RPMI7951 (cell line): Measurements from ENCODE around the gene PRKG1. TPM values are rescaled to one million over a fixed set of nuclear protein-coding genes. Genes with fewer than 3 reads are reported as not detected.

Experiments
- DNase-seq: peaks from one replicate; pipeline ENCODE4 v3.0.0-alpha.2; 2012; ENCODE audit warnings: low read depth
- total RNA-seq: library from RNA; depleted of rRNA; stranded (reverse); fragments of >200 nt; shearing (Covaris generic); gene quantifications from 2 replicates; pipeline ENCODE4 v1.2.3, GENCODE V29; 2014

PRKG1 gene
- total RNA-seq, 1 experiment from 2014 or later, result 0.12 TPM

DNA sequence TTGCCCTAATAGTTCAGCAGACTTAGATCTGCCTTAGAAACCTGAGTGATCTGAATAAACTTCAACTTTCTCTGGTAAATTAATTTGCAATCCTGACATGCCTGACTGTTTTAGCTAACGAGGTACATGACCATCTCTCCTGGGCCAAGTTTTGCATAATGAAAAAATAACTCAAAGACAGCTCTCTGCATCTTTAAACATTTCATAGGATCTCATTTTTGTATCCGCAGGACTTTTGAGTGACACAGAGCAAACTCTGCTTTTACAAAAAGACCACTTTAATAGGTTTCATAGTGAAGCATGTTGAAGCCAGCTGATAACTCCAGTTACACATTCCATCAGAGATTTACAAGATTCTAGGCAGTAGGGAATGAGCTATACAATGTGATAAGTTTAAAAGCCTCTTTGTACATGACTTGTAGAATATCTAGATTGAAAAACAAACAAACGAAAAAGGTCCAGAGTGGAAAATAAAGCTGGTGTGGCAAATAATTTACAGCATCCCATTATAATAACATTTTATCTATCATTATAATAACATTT is 2.1 kb downstream of the PRKG1 start:
- no peak for DNase-seq

DNA sequence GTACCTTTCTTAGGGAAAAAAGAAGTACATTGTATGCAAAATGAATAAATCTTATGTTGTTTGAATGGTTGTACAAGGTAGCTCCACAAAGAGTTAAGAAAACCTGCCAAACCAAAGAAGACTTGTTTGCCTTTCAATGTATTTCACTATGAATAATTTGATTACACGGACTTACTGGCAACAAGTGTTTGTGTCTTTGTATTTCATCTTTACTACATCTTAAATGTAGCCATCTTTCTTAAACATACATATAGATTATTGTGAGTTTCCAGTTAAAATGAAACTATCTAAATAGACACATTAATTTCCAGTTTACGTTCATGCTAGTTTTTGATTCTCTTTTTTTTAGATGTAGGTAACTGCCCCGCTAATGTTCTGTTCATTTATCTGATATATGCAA is 2.8 kb downstream of the PRKG1 start:
- no peak for DNase-seq

GRCh38 chr10:51077507-51077906 is 3.2 kb downstream of the PRKG1 start:
- no peak for DNase-seq

- no peak for DNase-seq
Measured at GRCh38 chr10:51079331-51079730, 5.0 kb downstream of the PRKG1 start.

GRCh38 chr10:51079766-51080165 is 5.5 kb downstream of the PRKG1 start:
- DNase-seq, result no peak

- DNase-seq, result no peak
Measured at GRCh38 chr10:51080311-51081006, 6.2 kb downstream of the PRKG1 start.

GRCh38 chr10:51082857-51083256 is 8.6 kb downstream of the PRKG1 start:
- DNase-seq, result no peak

- DNase-seq, result no peak
Measured at GRCh38 chr10:51083356-51083853, 9.1 kb downstream of the PRKG1 start.

GRCh38 chr10:51085204-51085603 is 10.9 kb downstream of the PRKG1 start:
- DNase-seq, result no peak

DNA sequence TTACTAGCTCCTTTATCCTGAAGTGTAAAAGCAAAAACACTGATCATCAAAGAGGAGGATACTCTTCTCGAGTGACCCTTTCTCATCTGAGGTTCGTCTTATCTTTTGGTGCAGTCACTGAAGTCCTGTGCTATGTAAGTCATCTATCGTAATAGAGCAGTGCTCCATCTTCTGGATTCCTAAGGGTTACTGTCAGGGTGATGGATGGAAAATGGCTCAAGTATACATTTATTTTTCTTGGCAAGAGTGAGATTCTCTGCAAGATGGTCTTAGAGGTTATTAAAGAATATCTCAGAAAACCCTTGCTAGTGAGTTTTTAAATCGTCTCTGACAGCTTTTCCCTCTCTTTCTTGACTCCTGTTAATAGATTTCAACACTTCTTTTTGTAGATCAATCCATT is 12.4 kb downstream of the PRKG1 start:
- DNase-seq, result no peak

GRCh38 chr10:51087114-51087513 is 12.8 kb downstream of the PRKG1 start:
- DNase-seq, result no peak

DNA sequence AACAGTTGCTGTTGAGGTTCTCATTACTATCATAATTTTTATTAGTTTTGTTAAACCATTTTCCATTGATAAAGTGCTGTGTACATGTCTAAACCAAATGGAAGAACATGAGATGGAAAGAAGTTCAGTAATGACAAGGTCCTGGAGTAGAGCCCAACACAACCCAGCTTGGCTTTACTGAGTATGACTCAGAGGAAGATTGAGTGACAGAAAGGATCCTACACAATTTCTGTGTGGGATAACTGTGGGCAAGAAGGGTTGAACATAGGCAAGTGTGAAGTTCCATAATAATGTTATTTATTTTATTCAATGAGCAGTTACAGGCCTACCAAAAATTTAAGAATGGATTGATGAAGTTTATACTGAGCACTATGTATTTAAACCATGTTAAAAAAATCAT is 15.9 kb downstream of the PRKG1 start:
- no peak for DNase-seq

DNA sequence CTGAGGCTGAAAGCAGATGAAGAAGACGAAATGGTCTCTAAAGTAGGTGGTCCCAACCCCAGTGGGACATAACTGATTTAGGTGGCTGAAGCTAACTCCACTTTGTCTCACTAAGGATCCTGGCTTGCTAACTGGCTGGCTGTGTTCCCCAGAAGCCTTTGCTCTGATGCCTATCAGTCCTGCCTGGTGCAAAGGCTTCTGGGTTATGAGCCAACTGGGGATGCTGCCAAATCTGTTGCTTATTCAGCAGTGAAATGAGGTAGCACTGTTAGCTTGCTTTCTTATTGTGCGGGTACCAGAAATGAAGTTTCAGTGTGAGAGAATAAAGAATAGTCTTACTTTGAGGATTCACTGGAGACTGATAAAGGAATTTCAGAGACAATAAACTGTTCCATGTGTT is 18.1 kb downstream of the PRKG1 start:
- DNase-seq, result no peak

DNA sequence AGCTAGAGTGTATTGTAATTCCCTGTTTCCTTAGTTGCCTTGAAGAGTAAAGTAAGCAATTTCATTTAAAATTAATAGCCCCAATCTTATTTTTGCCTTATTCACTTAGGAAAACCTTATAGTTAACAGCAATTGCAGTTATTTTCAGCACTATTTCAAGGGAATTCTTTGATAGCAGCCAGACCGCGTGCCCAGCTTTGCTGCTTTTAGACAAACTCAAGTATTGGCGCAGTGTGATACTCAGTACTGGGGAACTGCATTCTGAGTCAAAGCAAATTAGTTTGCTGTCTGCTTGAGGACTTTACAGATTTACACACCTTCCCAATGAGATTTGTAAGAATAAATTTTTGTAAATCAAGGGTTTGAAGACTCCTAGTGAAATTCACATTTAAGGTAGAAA is 21.2 kb downstream of the PRKG1 start:
- DNase-seq, result no peak

GRCh38 chr10:51097546-51097945 is 23.3 kb downstream of the PRKG1 start:
- DNase-seq, result no peak

DNA sequence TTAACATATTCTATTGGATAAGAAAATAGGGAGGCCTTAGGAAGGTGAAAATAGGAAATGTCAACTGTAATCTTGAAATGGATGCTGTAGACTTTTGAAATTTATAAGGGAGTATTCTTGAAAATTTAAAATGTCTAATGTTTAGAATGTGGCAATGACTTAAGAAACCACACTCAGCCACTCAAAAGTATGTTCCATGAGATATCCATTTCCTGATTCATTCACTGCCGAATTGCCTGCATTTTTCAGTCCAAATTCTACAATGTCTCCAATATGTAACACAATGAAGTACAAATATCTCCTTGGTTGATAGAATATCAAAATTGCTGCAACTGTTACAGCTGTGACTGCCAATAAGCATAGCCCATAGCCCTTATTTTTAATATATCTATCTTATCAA is 25.9 kb downstream of the PRKG1 start:
- no peak for DNase-seq

GRCh38 chr10:51103554-51104217 is 29.4 kb downstream of the PRKG1 start:
- DNase-seq, result peak; percentile 32

GRCh38 chr10:51106311-51106945 is 32.1 kb downstream of the PRKG1 start:
- no peak for DNase-seq

DNA sequence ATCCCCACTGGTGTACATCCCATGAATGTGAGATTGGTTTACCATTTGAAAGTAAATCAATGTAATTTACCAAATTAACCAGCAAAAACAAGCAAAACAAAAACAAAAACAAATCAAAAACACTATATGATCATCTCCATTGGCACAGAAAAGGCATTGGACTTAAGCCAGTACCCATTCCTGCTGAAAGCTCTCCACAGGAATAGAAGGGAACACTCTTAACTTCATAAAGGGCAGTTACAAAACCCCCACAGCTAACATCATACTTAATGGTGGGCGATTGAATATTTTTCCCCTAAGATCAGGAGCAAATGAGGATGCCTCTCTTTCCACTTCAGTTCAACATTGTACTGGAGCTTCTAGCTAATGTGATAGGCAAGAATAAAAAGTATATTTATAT is 34.1 kb downstream of the PRKG1 start:
- DNase-seq, result no peak

- DNase-seq, result no peak
Measured at GRCh38 chr10:51109801-51110533, 35.7 kb downstream of the PRKG1 start.

GRCh38 chr10:51112013-51112412 is 37.7 kb downstream of the PRKG1 start:
- no peak for DNase-seq

DNA sequence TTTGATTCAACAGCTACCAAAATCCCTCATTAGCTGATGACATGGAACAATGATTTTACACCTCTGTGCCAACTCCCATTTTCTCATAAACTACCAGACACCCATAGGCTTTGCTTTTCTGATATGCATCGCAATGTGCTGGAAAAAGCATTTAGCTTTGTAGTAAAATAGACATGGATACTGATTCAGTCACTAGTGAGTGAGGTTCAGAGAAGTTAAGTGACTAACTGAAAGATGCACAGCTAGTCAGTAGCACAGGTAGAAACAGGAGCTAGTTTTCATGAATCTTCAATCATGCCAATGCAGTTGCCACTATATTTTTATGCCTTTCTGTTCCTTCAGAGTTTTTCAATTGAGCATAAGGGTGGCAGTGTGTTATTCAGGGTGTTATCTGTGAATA is 38.7 kb downstream of the PRKG1 start:
- DNase-seq, result no peak
